GM12891 (cell line): ENCODE data around the gene TP73.

Experiments
- POLR2A ChIP-seq: IDR thresholded peaks from 2 replicates; pipeline ENCODE4 v1.6.1; 2011; ENCODE audit warnings: low read depth, low read length, control low read depth
- POLR2AphosphoS5 ChIP-seq: IDR thresholded peaks from 2 replicates; pipeline ENCODE4 v1.6.1; 2011; ENCODE audit warnings: low read depth, low read length, control low read depth
- POU2F2 ChIP-seq: IDR thresholded peaks from 2 replicates; pipeline ENCODE4 v1.6.1; 2011; ENCODE audit warnings: low read depth, mild to moderate bottlenecking, control low read depth, low read length, moderate library complexity
- SPI1 ChIP-seq: IDR thresholded peaks from 2 replicates; pipeline ENCODE4 v1.6.1; 2011; ENCODE audit warnings: low read depth, low read length, control low read depth
- TAF1 ChIP-seq: IDR thresholded peaks from 2 replicates; pipeline ENCODE4 v1.6.1; 2011; ENCODE audit warnings: low read depth, low read length, control low read depth

DNA sequence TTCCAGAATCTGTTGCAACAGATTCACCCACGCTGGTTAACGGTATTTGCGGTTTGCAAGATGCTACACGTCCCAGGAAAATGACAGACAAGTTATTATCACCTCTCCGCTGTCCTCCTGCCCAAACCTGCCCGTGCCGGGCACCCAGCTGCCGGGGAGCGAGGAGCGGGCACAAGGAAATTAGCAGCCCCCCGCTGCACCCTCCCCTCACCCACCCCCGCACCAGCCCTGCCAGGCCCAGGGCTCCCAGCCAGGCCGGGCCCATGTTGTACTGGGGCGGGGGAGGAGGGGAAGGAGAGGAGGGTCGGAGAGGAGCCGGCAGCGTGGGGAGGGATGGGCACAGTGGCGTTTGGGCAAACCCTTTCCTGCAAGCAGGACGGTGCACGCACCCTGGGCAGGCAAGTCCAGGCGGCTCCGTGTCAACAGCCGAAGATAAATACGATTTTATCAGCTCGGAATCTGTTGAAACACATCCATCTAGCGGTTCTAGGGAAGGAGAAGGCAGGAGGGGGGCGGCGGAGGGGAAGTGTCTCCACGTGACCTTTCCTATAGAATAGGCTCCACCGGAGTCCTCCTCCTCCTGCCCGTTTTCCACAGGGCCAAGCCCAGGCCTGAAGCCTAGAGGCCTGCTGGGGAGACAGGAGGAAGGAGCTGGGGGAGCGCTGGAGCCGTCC, 64.9 kb downstream of the TP73 start:
- TF ChIP-seq POLR2A (no peak), TAF1 (no peak), SPI1 (no peak), POLR2AphosphoS5 (no peak), POU2F2 (no peak)
